HepG2 (cell line): Measurements from ENCODE around the gene SIRT1. TPM values are rescaled to one million over a fixed set of nuclear protein-coding genes. Genes with fewer than 3 reads are reported as not detected.

Source experiments
- DNMT3B ChIP-seq: conservative IDR thresholded peaks from 2 replicates; pipeline ENCODE4 v1.6.1; 2016; ENCODE audit warnings: missing biosample characterization, control low read depth
- KDM1A ChIP-seq: IDR thresholded peaks from 2 replicates; pipeline ENCODE4 v1.6.1; 2016; ENCODE audit warnings: missing compliant biosample characterization
- NR2F2 ChIP-seq: IDR thresholded peaks from 2 replicates; pipeline ENCODE4 v1.6.1; 2012; ENCODE audit warnings: low read depth, inconsistent platforms, borderline replicate concordance
- PHF20 ChIP-seq: sonication (generic); formaldehyde crosslinking; IDR thresholded peaks from 2 replicates; pipeline ENCODE4 v1.5.0; 2020; ENCODE audit warnings: mild to moderate bottlenecking, missing genetic modification reagents
- RBM39 ChIP-seq: fragments of 200-400 bp; formaldehyde crosslinking; IDR thresholded peaks from one replicate; pipeline ENCODE4 v1.6.1; 2018; ENCODE audit warnings: antibody characterized with exemption, mild to moderate bottlenecking, low read depth, low read length; ENCODE audit not compliant: poor library complexity, severe bottlenecking
- SOX13 ChIP-seq, 3 experiments: fragments of 450-650 bp in 1 of 3; sonication (generic) in 1 of 3; formaldehyde crosslinking in 1 of 3; IDR thresholded peaks in 2 of 3; conservative IDR thresholded peaks in 1 of 3; 2 replicates each; pipeline versions ENCODE4 v1.5.0 to v1.6.1; 2016 to 2020; ENCODE audit warnings: antibody characterized with exemption in 1 of 3, mild to moderate bottlenecking in 1 of 3, missing compliant biosample characterization in 1 of 3, missing genetic modification reagents in 1 of 3, moderate library complexity in 1 of 3
- ZFP90 ChIP-seq: sonication (generic); formaldehyde crosslinking; IDR thresholded peaks from 2 replicates; pipeline ENCODE4 v1.8.0; 2022; ENCODE audit warnings: missing genetic modification reagents, mild to moderate bottlenecking, inconsistent platforms, borderline replicate concordance
- ZNF564 ChIP-seq: sonication (generic); formaldehyde crosslinking; IDR thresholded peaks from 2 replicates; pipeline ENCODE4 v1.8.1; 2023; ENCODE audit warnings: mild to moderate bottlenecking, missing genetic modification reagents
- ZNF746 ChIP-seq: sonication (generic); formaldehyde crosslinking; IDR thresholded peaks from 2 replicates; pipeline ENCODE4 v1.8.0; 2022; ENCODE audit warnings: mild to moderate bottlenecking, missing genetic modification reagents
- polyA plus RNA-seq, 8 experiments: library from polyadenylated mRNA; depleted of rRNA in 3 of 8; stranded (reverse) in 7 of 8; unstranded in 1 of 8; fragments of >200 nt; fragmentation: Illumina TruSeq in 4 of 8; extraction: Trizol in 4 of 8; gene quantifications; 2 replicates each; pipeline versions ENCODE4 v1.2.1 to v1.2.3, GENCODE V29; 2011 to 2016; ENCODE audit warnings: low read depth in 4 of 8, missing spikeins in 1 of 8, mixed read lengths in 1 of 8; ENCODE audit not compliant: insufficient read depth in 1 of 8
- total RNA-seq, 5 experiments: library from RNA; depleted of rRNA; stranded (reverse); fragments of >200 nt; fragmentation: Illumina TruSeq; extraction: Trizol; gene quantifications; 2 replicates each; pipeline ENCODE4 v1.2.3, GENCODE V29; 2016; ENCODE audit warnings: low read depth in 1 of 5
- TF ChIP-seq, protein P1 (sequence below): sonication (generic); formaldehyde crosslinking; IDR thresholded peaks from 2 replicates; pipeline ENCODE4 v1.4.0; 2020; ENCODE audit warnings: mild to moderate bottlenecking, missing genetic modification reagents
- TF ChIP-seq, protein P2 (sequence below): sonication (generic); formaldehyde crosslinking; IDR thresholded peaks from one replicate; pipeline ENCODE4 v1.5.1; 2020; ENCODE audit warnings: mild to moderate bottlenecking, missing genetic modification reagents; ENCODE audit errors: not compliant biosample characterization
- TF ChIP-seq, protein P3 (sequence below): IDR thresholded peaks from 2 replicates; pipeline ENCODE4 v1.6.1; 2016; ENCODE audit warnings: mild to moderate bottlenecking, missing biosample characterization, missing genetic modification reagents

The SIRT1 gene
- total and polyA plus RNA-seq, 2 of the 13 experiments (the other 11 are each of a cell fraction or from before 2014, with no cell fraction given) = 9.4 to 10.2 TPM

DNA sequence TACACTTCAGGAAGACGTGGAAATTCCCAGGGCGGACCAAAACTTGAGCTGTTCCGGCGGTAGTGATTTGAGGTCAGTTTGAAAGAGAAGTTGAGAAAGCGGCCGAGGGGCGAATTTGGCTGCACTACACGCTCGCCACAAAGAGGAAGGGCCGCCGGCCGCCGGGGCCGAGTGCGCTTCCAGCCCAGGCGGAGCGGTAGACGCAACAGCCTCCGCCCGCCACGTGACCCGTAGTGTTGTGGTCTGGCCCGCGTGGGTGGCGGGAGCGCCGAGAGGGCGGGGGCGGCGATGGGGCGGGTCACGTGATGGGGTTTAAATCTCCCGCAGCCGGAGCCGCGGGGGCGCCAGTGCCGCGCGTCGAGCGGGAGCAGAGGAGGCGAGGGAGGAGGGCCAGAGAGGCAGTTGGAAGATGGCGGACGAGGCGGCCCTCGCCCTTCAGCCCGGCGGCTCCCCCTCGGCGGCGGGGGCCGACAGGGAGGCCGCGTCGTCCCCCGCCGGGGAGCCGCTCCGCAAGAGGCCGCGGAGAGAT, at the start of gene SIRT1 (continued):
- TF ChIP-seq, protein P1, sequence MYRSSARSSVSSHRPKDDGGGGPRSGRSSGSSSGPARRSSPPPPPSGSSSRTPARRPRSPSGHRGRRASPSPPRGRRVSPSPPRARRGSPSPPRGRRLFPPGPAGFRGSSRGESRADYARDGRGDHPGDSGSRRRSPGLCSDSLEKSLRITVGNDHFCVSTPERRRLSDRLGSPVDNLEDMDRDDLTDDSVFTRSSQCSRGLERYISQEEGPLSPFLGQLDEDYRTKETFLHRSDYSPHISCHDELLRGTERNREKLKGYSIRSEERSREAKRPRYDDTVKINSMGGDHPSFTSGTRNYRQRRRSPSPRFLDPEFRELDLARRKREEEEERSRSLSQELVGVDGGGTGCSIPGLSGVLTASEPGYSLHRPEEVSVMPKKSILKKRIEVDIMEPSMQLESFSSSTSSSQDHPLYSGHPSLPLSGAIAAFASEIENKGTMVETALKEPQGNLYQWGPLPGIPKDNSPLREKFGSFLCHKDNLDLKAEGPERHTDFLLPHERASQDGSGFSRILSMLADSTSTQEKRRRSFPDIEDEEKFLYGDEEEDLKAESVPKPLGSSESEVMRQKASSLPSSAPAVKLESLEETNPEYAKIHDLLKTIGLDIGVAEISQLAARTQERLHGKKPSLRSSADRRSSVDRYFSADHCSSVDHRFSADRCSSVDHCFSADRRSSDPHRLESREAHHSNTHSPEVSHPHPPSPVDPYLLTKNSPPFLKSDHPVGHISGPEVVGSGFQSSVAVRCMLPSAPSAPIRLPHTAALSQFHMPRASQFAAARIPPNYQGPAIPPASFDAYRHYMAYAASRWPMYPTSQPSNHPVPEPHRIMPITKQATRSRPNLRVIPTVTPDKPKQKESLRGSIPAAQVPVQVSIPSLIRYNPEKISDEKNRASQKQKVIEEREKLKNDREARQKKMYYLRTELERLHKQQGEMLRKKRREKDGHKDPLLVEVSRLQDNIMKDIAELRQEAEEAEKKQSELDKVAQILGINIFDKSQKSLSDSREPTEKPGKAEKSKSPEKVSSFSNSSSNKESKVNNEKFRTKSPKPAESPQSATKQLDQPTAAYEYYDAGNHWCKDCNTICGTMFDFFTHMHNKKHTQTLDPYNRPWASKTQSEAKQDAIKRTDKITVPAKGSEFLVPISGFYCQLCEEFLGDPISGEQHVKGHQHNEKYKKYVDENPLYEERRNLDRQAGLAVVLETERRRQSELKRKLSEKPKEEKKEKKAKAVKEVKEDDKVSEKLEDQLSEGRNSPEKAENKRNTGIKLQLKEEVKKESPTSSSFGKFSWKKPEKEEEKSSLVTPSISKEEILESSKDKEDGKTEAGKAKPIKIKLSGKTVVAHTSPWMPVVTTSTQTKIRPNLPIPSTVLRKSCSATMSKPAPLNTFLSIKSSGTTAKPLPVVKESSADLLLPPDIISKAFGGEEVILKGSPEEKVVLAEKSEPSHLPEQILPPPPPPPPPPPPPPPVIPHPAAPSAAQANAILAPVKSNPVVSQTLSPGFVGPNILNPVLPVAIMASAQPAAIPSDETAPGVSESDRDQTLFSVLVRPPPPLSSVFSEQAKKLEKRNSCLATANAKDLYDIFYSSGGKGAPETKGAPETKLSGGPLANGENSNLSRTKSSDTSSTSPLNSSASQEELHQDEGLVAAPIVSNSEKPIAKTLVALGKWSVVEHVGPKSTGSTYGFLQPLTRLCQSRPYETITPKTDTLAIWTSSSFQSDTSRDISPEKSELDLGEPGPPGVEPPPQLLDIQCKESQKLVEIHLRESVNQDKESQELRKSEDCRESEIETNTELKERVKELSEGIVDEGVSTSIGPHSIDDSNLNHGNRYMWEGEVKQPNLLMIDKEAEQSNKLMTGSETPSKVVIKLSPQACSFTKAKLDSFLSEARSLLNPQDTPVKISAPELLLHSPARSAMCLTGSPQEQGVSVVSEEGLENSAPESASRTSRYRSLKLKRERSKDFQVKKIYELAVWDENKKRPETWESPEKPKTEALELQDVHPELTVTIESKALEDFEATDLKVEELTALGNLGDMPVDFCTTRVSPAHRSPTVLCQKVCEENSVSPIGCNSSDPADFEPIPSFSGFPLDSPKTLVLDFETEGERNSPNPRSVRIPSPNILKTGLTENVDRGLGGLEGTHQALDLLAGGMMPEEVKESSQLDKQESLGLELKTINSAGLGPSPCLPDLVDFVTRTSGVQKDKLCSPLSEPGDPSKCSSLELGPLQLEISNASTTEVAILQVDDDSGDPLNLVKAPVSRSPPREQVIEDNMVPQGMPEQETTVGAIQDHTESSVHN (CRISPR knock-in tag) = peak; percentile 76; the same call in 1 of the 2 replicates
- TF ChIP-seq, protein P2, sequence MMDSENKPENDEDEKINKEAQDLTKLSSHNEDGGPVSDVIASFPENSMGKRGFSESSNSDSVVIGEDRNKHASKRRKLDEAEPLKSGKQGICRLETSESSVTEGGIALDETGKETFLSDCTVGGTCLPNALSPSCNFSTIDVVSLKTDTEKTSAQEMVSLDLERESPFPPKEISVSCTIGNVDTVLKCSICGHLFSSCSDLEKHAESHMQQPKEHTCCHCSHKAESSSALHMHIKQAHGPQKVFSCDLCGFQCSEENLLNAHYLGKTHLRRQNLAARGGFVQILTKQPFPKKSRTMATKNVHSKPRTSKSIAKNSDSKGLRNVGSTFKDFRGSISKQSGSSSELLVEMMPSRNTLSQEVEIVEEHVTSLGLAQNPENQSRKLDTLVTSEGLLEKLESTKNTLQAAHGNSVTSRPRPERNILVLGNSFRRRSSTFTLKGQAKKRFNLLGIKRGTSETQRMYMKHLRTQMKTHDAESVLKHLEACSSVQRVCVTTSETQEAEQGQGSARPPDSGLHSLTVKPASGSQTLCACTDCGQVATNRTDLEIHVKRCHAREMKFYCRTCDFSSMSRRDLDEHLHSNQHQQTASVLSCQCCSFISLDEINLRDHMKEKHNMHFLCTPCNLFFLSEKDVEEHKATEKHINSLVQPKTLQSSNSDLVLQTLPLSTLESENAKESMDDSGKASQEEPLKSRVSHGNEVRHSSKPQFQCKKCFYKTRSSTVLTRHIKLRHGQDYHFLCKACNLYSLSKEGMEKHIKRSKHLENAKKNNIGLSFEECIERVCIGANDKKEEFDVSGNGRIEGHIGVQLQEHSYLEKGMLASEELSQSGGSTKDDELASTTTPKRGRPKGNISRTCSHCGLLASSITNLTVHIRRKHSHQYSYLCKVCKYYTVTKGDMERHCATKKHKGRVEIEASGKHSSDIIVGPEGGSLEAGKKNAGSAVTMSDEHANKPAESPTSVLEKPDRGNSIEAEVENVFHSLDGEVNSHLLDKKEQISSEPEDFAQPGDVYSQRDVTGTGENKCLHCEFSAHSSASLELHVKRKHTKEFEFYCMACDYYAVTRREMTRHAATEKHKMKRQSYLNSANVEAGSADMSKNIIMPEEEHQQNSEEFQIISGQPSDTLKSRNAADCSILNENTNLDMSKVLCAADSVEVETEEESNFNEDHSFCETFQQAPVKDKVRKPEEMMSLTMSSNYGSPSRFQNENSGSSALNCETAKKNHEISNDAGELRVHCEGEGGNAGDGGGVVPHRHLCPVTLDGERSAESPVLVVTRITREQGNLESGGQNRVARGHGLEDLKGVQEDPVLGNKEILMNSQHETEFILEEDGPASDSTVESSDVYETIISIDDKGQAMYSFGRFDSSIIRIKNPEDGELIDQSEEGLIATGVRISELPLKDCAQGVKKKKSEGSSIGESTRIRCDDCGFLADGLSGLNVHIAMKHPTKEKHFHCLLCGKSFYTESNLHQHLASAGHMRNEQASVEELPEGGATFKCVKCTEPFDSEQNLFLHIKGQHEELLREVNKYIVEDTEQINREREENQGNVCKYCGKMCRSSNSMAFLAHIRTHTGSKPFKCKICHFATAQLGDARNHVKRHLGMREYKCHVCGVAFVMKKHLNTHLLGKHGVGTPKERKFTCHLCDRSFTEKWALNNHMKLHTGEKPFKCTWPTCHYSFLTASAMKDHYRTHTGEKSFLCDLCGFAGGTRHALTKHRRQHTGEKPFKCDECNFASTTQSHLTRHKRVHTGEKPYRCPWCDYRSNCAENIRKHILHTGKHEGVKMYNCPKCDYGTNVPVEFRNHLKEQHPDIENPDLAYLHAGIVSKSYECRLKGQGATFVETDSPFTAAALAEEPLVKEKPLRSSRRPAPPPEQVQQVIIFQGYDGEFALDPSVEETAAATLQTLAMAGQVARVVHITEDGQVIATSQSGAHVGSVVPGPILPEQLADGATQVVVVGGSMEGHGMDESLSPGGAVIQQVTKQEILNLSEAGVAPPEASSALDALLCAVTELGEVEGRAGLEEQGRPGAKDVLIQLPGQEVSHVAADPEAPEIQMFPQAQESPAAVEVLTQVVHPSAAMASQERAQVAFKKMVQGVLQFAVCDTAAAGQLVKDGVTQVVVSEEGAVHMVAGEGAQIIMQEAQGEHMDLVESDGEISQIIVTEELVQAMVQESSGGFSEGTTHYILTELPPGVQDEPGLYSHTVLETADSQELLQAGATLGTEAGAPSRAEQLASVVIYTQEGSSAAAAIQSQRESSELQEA = no peak
- TF ChIP-seq KDM1A (CRISPR knock-in tag) = no peak
- no peak for TF ChIP-seq RBM39
- TF ChIP-seq SOX13 (IDR thresholded peaks at IDR 0.05) = peak; percentile 47; the same call in 1 of the 2 replicates
- peak in 1 of 2 experiments; percentile 88; a peak in 2 of 4 replicates for TF ChIP-seq SOX13 (CRISPR knock-in tag; conservative IDR thresholded peaks at IDR 0.05 in 1 of 2, IDR thresholded peaks at IDR 0.05 in 1 of 2)
- no peak for TF ChIP-seq ZFP90 (CRISPR knock-in tag)
- TF ChIP-seq ZNF564 (CRISPR knock-in tag) = no peak
- TF ChIP-seq ZNF746 (CRISPR knock-in tag) = peak; percentile 81
- TF ChIP-seq, protein P3, sequence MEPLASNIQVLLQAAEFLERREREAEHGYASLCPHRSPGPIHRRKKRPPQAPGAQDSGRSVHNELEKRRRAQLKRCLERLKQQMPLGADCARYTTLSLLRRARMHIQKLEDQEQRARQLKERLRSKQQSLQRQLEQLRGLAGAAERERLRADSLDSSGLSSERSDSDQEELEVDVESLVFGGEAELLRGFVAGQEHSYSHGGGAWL (CRISPR knock-in tag) = peak; percentile 91
- no peak for TF ChIP-seq NR2F2
- TF ChIP-seq DNMT3B (CRISPR knock-in tag) = no peak
- TF ChIP-seq PHF20 (CRISPR knock-in tag) = peak; percentile 71
